Caco-2 (cell line): Measurements from ENCODE around the gene BCL7C. TPM values are rescaled to one million over a fixed set of nuclear protein-coding genes. Genes with fewer than 3 reads are reported as not detected.

Experiments used
- BruUV-seq: library from RNA; stranded (reverse); fragments of 400-500 nt; replicated peaks from 2 replicates; lab custom pipeline; 2021; lab: Mats Ljungman, UMichigan
- CTCF ChIA-PET: fragments of 300-600 bp; sonication (Branson Sonifier 250); formaldehyde crosslinking; loops from one replicate; lab custom pipeline; 2022; ENCODE audit warnings: antibody characterized with exemption; lab: Charles Lee
- POLR2A ChIA-PET: fragments of 300-600 bp; sonication (Branson Sonifier 250); formaldehyde crosslinking; loops from one replicate; lab custom pipeline; 2022; ENCODE audit warnings: antibody characterized with exemption; lab: Charles Lee
- DNase-seq, 2 experiments: peaks; one replicate each; pipeline versions ENCODE4 v3.0.0 to v3.0.0-alpha.2; 2020 to 2022
- H3K27me3 ChIP-seq: replicated peaks from 2 replicates; pipeline ENCODE4 v1.6.0; 2011; ENCODE audit warnings: low read length; ENCODE audit not compliant: control insufficient read depth, insufficient read depth
- H3K36me3 ChIP-seq: 2 replicates; pipeline ENCODE4 v1.5.1; 2011; ENCODE audit warnings: low read length; ENCODE audit not compliant: control insufficient read depth, insufficient read depth
- H3K4me1 ChIP-seq: fragments of 250-450 bp; sonication (Bioruptor Pico); 2 replicates; pipeline ENCODE4 v1.5.1; 2020; ENCODE audit warnings: mild to moderate bottlenecking
- H3K4me3 ChIP-seq: 2 replicates; pipeline ENCODE4 v1.5.1; 2011; ENCODE audit warnings: low read depth, mild to moderate bottlenecking, control low read depth, low read length
- H3K9me3 ChIP-seq: fragments of 250-450 bp; sonication (Bioruptor Pico); 2 replicates; pipeline ENCODE4 v1.5.1; 2020; ENCODE audit warnings: mild to moderate bottlenecking, moderate library complexity
- H3K27ac Mint-ChIP-seq: one replicate; pipeline ENCODE4 v1.8.0; 2022; ENCODE audit warnings: mixed read lengths; ENCODE audit not compliant: unreplicated experiment
- H3K27me3 Mint-ChIP-seq: one replicate; pipeline ENCODE4 v1.8.0; 2022; ENCODE audit warnings: mixed read lengths; ENCODE audit not compliant: insufficient read depth, unreplicated experiment
- H3K36me3 Mint-ChIP-seq: one replicate; pipeline ENCODE4 v1.8.0; 2022; ENCODE audit warnings: mild to moderate bottlenecking, mixed read lengths; ENCODE audit not compliant: insufficient read depth, unreplicated experiment
- H3K4me1 Mint-ChIP-seq: one replicate; pipeline ENCODE4 v1.8.0; 2022; ENCODE audit warnings: low read depth, mixed read lengths; ENCODE audit not compliant: unreplicated experiment
- H3K4me3 Mint-ChIP-seq: one replicate; pipeline ENCODE4 v1.8.0; 2022; ENCODE audit warnings: mild to moderate bottlenecking, moderate library complexity, mixed read lengths; ENCODE audit not compliant: unreplicated experiment
- H3K9me3 Mint-ChIP-seq: one replicate; pipeline ENCODE4 v1.8.0; 2022; ENCODE audit warnings: mixed read lengths; ENCODE audit not compliant: unreplicated experiment
- intact Hi-C: fragments of 100-400 bp; cut with micrococcal nuclease; formaldehyde crosslinking; loops from one replicate; pipeline ENCODE4 v1.10.0; 2022; ENCODE audit not compliant: unreplicated experiment
- total RNA-seq: library from RNA; stranded (reverse); gene quantifications from 2 replicates; pipeline ENCODE4 v1.2.3, GENCODE V29; 2022
- TF ChIP-seq, protein P1 (sequence below), 2 experiments: fragments of 200-600 bp in 1 of 2; IDR thresholded peaks; 1 replicate in 1 of 2; 2 replicates in 1 of 2; pipeline versions ENCODE4 v1.5.1 to v1.8.0; 2011 to 2022; ENCODE audit warnings: antibody characterized with exemption in 1 of 2, control low read depth in 1 of 2, inconsistent platforms in 1 of 2, low read depth in 1 of 2, low read length in 1 of 2, mild to moderate bottlenecking in 1 of 2, moderate library complexity in 1 of 2; ENCODE audit not compliant: insufficient read depth in 1 of 2, severe bottlenecking in 1 of 2, unreplicated experiment in 1 of 2

The BCL7C gene
- total RNA-seq, 1 experiment from 2014 or later, result 17.7 TPM

DNA sequence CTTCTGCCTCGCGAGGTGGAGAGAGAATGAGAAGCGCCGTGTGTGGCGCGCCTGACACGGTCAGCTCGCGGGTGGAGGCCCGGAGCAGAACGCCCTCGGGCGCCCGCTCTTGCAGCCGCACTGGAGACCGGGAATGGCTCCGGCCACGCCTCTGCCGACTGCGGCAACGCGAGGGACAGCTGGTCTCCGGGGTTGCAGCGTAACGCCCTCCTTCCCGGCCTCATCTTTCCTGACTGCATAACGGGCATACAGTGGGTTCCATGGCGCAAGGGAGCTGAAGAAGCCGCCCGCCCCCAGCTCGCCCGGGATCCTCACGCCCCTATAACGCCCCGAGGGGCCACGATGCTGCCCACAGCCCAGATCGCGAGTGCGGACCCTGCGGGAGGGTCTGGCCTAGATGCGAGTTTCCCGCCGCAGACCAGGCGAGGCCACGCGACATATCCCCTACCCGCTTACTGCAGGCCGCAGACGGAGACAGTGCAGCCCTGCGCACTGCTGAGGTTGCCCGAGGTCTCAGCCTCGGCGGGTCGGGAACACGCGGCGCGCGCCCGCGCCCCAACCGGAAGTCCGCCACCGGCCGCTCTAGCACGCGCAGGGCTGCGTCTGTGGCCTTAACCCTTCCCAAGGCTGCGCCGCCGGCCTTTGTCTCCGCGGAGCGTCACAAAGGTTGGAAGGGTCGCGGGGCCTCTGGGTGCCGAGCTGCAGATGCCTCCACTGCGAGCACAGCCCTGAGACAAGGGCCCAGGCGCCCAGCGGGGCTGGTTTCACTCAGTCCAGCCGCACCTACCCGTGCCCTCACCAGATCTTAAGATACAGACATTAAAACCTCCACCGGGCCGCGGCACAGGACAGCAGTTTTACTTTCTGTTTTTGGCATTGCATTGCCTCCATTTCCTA, 18.8 kb downstream of the BCL7C start:
- Histone ChIP-seq H3K4me1 (peaks cover 9% of the 10 kb centered on the region), H3K9me3 (no peaks in the 10 kb centered on the region), H3K4me3 (peak overlapping the region; percentile 98), H3K27me3 (no peaks in the 10 kb centered on the region), H3K36me3 (no peaks in the 10 kb centered on the region; the same call in 1 of the 2 replicates)
- H3K9me3 Mint-ChIP-seq, result no peaks in the 10 kb centered on the region
- intact Hi-C loops, result loop anchor here (1.0 kb wide), 2 partner anchors 31 to 88 kb away; partner anchors contain the start of gene ZNF629
- TSS peak; percentile 67 for BruUV-seq
- peak overlapping the region; percentile 86 for H3K27ac Mint-ChIP-seq
- peaks cover 34% of the 10 kb centered on the region for H3K36me3 Mint-ChIP-seq
- H3K4me3 Mint-ChIP-seq, result peak overlapping the region; percentile 89
- POLR2A ChIA-PET, result interaction anchor here (0.6 to 1.6 kb wide), 5 partner anchors 17 to 242 kb away, joined by 3 to 8 read pairs (median 3); partner anchors contain the start of genes CTF1, KAT8 and ZNF629
- CTCF ChIA-PET, result interaction anchor here (0.5 to 2.0 kb wide), 4 partner anchors 18 to 68 kb away, joined by 3 to 7 read pairs (median 6); no protein-coding TSS in a partner anchor
- peaks cover 12% of the 10 kb centered on the region for H3K4me1 Mint-ChIP-seq
- H3K27me3 Mint-ChIP-seq, result no peaks in the 10 kb centered on the region
- DNase-seq, result peak; percentile 91 to 92
- TF ChIP-seq, protein P1, sequence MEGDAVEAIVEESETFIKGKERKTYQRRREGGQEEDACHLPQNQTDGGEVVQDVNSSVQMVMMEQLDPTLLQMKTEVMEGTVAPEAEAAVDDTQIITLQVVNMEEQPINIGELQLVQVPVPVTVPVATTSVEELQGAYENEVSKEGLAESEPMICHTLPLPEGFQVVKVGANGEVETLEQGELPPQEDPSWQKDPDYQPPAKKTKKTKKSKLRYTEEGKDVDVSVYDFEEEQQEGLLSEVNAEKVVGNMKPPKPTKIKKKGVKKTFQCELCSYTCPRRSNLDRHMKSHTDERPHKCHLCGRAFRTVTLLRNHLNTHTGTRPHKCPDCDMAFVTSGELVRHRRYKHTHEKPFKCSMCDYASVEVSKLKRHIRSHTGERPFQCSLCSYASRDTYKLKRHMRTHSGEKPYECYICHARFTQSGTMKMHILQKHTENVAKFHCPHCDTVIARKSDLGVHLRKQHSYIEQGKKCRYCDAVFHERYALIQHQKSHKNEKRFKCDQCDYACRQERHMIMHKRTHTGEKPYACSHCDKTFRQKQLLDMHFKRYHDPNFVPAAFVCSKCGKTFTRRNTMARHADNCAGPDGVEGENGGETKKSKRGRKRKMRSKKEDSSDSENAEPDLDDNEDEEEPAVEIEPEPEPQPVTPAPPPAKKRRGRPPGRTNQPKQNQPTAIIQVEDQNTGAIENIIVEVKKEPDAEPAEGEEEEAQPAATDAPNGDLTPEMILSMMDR (IDR thresholded peaks at IDR 0.05; ENCODE audit: insufficient read depth in 1 of 2, low read depth in 1 of 2, low read length in 1 of 2, severe bottlenecking in 1 of 2, unreplicated experiment in 1 of 2), result no peak

DNA sequence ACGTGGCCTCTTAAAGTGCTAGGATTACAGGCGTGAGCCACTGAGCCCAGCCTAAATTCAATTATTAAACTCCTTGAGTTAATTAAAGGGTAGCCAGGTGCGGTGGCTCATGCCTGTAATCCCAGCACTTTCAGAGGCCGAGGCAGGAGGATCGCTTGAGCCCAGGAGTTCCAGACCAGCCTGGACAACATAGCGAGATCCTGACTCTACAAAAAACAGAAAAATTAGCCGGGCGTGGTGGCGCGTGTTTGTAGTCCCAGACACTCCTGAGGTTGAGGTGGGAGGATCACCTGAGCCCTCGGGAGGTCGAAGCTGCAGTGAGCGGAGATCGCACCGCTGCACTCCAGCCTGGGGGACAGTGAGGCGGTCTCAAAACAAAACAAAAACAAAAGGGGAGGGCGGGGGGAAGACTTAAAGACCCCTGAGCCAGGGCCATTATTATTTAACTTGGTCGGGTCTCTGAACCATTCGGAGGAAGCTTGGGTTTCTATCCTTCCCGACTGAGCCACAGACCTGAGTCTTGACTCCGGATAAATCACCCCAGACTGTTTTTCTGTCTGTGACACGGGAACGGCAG, 19.5 kb downstream of the BCL7C start:
- ChIA-PET POLR2A (interaction anchor here (0.7 to 1.6 kb wide), 3 partner anchors 22 to 243 kb away, joined by 3 to 8 read pairs (median 7); partner anchors contain the start of genes CTF1, KAT8 and ZNF629), CTCF (interaction anchor here (0.5 to 2.0 kb wide), 4 partner anchors 18 to 67 kb away, joined by 3 to 7 read pairs (median 6); no protein-coding TSS in a partner anchor)
- intact Hi-C loops, result no loop called here
- no TSS peak for BruUV-seq
- H3K27me3 ChIP-seq, result no peaks in the 10 kb centered on the region
- H3K4me3 ChIP-seq, result peak overlapping the region; percentile 98
- Mint-ChIP-seq H3K4me1 (peaks cover 12% of the 10 kb centered on the region), H3K4me3 (peak overlapping the region; percentile 89), H3K9me3 (no peaks in the 10 kb centered on the region), H3K27ac (peak overlapping the region; percentile 86), H3K36me3 (peaks cover 33% of the 10 kb centered on the region), H3K27me3 (no peaks in the 10 kb centered on the region)
- DNase-seq, result no peak
- H3K36me3 ChIP-seq, result no peaks in the 10 kb centered on the region; the same call in 1 of the 2 replicates
- H3K4me1 ChIP-seq, result peaks cover 9% of the 10 kb centered on the region
- TF ChIP-seq, protein P1 (IDR thresholded peaks at IDR 0.05; ENCODE audit: insufficient read depth in 1 of 2, low read depth in 1 of 2, low read length in 1 of 2, severe bottlenecking in 1 of 2, unreplicated experiment in 1 of 2), result no peak
- H3K9me3 ChIP-seq, result no peaks in the 10 kb centered on the region

DNA sequence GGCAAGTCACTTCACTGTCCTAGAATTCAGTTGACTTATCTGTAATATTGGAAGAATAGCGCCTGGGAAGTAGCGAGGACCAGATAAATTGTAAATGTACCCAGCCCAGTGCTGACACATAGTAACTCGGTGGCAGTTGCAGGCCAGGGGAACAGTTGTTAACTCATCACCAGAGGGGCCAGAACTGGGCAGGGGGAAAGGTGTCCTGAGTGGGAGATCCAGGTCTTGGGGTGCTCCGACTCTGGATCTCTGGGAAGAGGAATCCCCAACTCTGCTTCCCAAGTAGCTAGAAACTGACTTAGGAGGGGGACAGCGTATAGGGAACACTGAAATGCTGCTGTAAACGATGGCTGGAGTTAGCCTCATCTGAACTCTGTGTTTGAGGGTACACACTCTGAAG, 23.0 kb downstream of the BCL7C start:
- intact Hi-C loops, result no loop called here
- Histone ChIP-seq H3K4me1 (no peaks in the 10 kb centered on the region; the same call in 1 of the 2 replicates), H3K27me3 (no peaks in the 10 kb centered on the region), H3K9me3 (no peaks in the 10 kb centered on the region), H3K36me3 (no peaks in the 10 kb centered on the region), H3K4me3 (no peak overlapping the region)
- BruUV-seq, result no TSS peak
- H3K9me3 Mint-ChIP-seq, result no peaks in the 10 kb centered on the region
- TF ChIP-seq, protein P1 (IDR thresholded peaks at IDR 0.05; ENCODE audit: insufficient read depth in 1 of 2, low read depth in 1 of 2, low read length in 1 of 2, severe bottlenecking in 1 of 2, unreplicated experiment in 1 of 2), result no peak
- peaks cover under 1% of the 10 kb centered on the region for H3K4me1 Mint-ChIP-seq
- H3K27ac Mint-ChIP-seq, result no peak overlapping the region
- peaks cover 20% of the 10 kb centered on the region for H3K36me3 Mint-ChIP-seq
- DNase-seq, result no peak
- ChIA-PET POLR2A (no interaction called here), CTCF (interaction anchor here (0.6 kb wide), 1 partner anchor 27 kb away, joined by 3 read pairs; no protein-coding TSS in a partner anchor)
- no peak overlapping the region for H3K4me3 Mint-ChIP-seq
- no peaks in the 10 kb centered on the region for H3K27me3 Mint-ChIP-seq
